ENCODE data around the gene POLR1D.
A peak's percentile ranks its signal among the peaks of the same experiment; 100 is the strongest.

Gene POLR1D, protein sequence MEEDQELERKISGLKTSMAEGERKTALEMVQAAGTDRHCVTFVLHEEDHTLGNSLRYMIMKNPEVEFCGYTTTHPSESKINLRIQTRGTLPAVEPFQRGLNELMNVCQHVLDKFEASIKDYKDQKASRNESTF

DNA sequence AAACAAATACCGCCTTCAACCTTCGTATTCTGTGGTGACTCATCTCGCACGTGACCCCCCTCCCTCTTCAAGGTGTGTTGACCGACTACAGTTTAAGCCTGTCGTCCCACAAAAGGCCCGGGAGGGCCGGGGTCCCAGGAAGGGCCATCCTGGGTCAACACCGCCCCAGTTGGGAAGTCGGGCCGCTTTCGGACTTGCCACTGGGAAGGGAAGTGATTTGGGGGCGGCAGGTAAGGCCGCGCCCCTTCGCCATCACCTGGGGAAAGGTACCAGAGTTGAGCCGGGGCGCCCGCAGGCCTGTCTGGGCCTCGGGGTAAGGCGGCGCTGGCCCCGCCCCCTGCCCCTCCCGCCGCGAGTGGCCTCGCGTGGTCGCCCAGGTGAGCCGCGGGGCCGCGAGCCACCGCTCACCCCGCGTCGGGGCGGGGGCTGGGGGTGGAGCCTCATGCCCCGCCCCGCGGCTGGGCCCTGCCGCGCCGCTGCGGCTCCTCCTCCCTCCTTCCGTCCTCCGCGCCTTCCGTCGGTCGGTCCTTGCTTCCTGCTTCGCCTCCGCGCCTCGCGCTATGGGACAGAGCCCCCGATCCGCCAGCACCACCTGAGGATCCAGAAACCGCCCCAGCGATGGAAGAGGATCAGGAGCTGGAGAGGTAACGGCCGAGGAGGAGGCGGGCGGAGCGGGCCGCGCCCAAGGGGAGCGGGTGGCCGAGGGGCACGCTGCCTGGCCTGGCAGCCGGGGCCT, at the start of gene POLR1D:
Gene POLR1D, plus strand, starts transcription at position 527 of the 736 bp plus-strand sequence. Its CDS starts 92 bp downstream, at position 619.
- peak; percentile 31 for DNase-seq

DNA sequence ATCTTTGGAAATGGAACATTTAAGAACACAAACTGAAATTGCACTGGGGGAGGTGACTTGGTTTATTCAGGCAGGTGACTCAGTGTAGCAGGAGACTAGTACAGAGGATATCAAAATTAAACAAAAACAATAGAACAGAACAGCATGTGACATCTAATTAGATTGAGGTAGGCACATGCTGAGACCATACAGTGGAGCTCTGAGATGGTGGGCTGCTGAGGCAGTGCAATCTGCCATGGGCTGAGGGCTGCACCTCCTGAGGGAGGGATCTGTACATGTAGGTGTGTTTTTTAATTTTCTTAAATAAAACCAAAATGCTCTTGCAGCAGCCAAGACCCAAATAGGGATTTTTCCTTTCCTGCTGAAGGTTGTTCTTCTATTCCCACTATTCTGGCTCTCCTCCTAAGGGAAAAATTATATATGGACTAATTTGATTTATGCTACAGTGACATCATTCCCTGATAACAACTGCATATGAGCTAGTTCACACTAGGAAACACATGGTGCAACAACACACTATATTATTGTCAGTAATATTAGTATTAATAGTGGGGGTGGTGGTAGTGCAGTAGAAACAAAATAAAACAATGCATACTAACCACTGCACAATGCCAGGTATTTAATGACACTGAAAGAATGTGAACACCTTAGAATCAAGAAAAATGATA, 49.3 kb upstream of the POLR1D start:
- DNase-seq, result no peak

DNA sequence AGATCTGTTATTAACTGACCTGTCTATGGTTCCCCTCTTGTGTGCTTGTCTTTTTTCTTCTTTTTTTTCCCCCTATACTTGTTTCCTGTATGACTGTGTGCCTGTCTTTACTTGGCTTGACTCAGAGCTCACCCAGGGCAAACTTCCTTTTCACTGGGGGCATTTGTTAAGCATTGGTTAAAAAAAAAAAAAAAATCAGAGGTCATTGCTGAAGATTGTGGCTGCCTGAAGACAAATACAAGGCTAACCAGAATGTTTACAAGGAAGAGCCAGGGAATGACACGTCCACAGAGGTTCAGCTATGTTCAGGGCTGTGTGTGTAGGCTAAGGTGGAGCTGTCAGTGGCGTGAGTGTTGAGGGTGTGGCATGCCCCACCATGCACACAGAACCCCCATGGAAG, 48.4 kb upstream of the POLR1D start:
- DNase-seq, result no peak

DNA sequence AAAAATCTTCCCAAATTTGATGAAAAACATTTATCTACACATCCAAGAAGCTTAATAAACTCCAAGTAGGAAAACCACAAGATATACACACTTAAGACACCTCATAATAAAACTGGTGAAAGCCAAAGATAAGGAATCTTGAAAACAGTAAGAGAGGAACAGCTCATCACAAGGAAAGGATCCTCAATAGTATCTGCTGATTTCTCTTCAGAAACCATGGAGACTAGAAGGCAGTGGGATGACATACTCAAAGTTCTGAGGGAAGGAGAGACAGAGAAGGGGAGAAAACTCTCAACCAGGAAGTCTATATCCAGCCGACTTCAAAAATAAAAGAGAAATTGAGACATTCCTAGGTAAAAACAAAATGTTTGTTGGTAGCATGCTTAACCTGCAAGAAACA, 47.0 kb upstream of the POLR1D start:
- DNase-seq, result no peak

DNA sequence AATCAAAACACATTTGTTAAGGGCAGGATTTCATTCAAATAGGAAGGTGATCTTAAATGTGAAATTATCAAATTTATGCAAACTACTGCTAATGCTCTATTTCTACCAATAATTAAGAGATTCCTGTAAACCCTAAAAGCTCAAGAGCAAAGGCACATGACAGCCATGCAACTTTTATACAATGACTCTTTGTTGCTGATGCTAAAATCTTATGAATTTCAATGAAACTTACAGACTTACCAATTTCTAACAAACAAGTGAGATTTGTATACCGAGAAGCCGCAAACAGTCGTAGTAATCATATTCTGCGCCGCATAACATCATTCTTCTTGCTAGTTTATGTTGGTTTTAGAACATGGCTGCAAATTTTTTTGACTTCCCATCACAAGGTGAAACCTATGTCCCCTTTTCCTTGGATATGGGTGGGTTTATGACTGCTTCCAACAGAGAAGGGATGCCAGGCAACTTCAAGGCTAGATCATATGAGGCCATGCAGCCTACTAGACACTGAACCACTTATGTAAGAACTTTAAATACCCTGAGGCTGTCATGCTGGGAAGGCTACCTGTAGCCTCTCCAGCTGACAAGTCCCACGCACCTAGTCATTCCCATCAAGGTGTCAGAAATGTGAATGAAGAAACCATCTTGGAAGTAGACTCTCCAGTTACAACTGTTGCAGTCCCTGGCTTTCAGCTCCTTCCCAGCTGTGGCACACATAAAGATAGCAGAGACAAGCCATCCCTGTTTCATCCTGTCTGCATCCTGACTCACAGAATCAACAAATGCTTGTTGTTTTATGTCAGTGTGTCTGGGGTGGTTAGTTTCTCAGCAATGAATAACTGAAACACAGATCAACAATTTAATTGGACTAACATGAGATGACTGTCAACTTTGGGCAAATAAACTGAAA, 43.3 kb upstream of the POLR1D start:
- DNase-seq, result no peak

DNA sequence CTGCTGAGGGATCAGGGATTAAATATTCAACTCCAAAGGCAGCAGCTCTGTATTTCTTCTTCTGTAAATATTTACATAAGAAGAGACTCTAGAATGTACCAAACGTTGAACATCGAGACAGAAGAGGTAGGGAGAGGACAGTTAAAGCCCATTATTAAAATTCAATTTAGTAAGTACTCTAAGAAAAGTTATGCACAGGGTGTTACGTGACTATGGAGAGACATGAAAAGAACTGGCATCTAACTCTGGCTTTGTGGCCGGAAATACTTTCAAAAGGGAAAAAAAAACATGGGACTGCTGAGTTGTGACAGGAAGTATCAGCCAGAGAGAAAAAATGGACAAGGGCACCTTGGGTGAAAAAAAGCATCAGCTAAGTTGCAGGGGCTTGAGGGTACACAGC, 38.0 kb upstream of the POLR1D start:
- DNase-seq, result no peak

DNA sequence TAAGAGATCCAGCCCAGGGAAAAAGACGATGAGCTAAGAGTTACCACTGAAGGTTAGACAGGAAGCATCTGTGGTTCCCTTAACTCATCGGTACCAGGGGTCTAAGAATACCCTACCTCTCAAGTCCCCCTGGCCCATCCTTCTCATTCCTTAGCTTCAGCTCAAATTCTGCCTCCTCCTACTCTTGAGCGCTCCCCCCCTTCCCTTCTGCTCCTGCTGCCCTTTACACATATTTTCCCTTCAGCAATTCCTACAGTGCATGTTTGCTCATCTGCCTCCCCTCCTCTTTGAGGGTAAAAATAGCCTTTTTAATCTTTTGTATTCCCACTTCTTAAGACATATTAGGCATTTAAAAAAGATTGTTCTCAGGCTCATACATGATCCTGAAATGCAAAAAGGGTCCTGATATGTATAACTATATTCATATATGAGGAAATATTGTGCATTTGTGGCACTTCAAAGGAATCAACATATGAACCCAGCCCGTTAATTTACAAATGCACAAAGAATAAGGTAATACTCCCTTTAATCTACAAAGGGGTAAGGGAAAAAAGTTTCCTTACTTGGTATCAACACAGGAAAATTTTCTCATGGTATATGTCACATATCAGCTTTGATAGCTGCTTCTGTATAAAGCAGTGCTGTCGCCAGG, 34.5 kb upstream of the POLR1D start:
- DNase-seq, result no peak

DNA sequence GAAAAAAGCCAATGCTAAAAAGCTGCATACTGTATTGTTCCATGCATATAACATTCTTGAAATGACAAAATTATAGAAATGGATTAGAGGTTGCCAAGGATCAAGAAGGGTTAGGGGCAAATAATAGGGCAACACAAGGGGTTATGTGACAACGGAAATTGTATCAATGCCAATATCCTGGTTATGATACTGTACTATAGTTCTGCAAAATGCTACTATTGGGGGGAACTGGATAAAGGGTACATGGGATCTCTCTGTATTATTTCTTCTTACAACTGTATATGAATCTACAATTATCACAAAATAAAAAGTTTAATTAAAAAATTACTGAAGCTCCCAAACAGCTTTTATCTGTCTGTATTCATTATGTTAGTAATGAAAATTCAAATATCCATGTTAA, 33.3 kb upstream of the POLR1D start:
- no peak for DNase-seq

DNA sequence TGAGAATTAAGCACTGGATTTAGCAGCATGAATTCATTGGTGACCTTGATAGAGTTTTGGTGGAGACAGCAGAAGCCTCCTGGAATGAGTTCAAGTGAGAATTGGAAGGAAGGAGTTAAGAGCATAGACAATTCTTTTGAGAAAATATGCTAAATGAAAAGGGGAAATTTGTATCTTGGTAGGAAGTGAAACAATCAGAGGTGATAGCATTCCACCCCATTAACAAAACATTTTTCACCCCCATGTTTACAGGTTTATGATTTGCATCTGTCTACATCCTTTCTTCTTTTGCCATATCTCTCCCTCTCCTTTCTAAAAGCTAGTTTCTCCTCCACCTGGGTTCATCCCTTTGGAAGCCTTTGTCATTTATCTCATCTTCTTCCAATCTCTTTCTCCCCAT, 28.8 kb upstream of the POLR1D start:
- DNase-seq, result no peak

DNA sequence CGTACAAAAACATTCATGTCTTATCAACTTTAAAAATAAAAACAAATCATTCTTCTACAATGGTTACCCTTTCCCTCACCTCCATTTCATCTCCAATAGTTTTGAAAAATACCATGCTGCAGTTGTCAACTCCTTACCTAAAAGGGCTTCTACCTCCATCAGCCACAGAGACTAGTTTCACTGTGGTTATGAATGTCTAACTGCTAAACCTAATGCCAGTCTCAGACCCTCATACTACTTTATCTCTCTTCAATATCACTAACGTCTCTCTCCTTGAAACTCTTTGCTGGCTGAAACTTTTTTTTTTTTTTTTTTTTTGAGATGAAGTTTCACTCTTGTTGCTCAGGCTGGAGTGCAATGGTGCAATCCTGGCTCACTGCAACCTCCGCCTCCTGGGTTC, 28.4 kb upstream of the POLR1D start:
- DNase-seq, result no peak

DNA sequence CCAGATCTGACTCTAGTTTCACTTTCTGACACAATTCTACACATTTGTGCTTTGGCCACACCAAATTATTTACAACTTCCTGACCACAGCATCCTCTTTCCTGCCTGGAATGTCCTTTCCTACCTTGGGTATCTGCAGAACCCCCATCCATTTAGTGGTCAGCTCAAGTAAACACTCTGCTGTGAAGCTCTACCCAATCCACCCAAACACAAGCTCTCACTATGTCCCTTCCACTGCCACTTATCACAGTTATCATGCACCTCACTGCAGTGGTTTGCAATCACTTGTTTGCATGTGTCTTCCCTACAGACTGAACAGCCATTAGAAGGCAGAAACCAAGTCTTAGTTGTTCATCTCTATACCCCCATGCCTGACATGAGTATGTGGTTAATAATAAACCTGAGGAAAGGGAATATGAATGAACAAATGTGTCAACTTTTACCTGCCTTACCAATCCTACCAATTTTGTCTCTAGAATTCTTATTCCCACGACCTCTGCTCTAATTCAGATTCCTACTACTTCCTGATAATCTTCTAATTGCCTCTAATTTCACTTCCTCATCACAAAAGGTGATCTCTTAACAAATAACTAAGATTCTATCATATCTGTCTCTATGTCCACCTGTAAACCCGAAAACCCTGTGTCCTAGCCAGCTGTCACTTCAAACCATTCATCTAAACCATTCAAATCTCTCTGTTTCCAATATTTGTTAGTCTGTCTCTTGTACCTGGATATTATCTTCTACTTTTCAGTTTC, 26.5 kb upstream of the POLR1D start:
- no peak for DNase-seq

DNA sequence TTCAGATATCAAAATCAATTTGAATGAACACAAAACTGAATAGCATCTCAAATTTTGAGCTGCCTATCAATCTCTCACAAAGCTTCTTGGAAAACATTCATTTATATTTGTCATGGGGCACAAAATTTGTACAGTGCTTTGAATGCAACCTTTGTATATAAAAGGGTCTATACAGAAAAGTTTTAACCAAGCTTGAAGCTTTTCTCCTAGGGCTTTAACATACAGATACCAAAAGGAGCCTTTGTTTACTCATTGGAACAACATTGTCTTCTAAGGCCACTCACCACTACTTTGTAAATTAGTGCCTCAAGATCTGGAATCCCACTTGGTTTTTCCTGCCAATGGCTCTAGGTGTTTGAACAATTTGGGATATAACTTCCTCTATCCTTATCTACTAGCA, 22.6 kb upstream of the POLR1D start:
- no peak for DNase-seq

DNA sequence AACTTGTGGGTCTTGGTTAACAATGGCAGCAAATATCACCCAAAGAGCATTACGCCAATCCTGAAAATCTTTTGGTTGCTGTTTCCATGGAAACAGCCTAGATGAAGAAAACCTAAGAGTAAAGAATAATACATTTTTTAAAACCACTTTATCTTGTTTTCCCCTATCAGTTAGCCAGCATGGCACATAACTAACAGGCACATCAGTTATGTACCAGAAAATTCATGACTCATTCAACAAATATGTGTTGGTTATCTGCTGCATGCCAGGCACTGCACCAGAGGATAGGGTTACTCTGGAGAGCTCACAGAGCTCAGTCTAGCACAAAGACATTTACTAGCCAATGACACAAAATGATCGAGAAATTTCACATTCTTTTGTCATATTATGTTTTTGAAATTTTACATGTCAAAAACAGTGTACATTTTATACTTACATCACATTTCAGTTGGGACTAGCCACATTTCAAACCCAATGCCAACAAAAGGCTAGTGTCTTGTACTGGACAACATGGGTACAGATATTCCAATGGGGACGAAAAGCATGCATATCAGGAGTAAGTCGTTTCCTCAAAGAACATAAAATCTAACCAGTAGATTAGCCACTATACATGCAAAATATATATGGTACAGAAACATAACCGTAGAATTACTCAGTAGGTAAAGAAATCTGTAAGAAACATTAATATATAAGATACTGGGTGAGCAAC, 21.7 kb upstream of the POLR1D start:
- DNase-seq, result no peak

DNA sequence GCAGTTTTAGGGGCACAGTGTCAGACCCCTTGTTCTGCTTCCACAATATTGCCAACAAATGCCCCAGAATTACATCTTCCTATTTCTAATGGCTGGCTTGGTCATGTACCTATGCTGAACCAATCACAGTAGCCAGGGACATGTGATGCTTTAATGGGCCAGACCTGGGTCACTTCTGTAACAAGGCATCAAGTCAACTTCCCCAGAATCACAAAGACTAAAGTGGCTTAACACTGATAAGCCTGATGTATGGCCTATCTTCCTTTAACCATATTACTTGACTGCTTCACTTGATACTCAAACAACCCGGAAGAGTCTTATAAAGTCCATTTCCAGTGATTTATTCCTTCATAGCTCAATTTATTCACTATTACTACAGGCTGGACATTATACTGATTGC, 21.0 kb upstream of the POLR1D start:
- DNase-seq, result no peak

DNA sequence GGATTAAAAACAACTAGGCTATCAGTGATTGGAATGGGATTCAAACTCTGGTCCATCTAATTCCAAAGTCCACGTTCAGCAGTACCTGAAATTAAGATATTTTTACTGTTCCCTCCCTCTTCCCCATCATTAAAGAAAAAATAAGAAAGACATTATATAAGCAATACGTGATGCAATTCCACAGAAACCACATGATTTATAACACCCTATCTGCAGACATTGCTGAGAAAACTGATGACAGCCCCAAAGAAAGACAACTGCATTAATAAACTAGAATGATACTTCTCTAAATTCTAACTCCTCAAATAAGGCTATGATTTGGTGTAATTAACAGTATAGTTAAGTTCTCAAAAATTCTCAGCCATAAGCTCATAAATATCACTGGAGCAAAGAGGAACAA, 20.5 kb upstream of the POLR1D start:
- no peak for DNase-seq

DNA sequence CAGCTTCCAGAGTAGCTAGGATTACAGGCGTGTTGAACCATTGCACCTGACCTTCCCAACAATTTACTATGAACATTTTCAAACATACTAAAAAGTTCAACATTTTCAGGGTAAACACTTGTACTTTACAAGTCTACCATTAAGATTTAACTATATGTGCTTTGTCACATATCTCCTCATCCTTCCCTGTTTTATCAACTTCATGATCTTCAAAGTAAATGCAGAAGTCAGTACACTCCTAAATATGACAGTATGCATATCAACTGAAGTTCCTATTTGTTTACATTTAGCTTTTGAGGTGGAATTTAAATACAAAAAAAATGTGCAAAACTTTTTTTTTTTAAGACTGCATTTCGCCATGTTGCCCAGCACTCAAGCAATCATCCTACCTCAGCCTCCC, 19.9 kb upstream of the POLR1D start:
- DNase-seq, result no peak

DNA sequence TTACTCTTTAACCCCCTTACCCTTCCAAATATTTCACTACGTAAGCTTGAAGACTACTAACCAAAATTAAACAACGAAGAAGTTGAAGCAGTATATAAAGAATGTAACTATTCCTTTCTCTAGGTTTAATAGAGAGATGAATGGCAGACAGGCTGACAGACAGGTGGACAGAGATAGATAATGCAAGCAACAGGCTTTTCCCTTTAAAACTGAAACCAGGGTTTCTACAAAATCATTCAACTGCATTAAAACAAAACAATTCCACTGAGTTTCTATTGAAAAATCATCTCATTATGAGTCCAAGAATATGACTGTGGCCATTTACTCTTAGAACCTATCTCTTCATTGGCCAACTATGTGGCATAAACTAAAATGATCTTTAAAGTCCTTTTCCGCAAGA, 16.6 kb upstream of the POLR1D start:
- no peak for DNase-seq

DNA sequence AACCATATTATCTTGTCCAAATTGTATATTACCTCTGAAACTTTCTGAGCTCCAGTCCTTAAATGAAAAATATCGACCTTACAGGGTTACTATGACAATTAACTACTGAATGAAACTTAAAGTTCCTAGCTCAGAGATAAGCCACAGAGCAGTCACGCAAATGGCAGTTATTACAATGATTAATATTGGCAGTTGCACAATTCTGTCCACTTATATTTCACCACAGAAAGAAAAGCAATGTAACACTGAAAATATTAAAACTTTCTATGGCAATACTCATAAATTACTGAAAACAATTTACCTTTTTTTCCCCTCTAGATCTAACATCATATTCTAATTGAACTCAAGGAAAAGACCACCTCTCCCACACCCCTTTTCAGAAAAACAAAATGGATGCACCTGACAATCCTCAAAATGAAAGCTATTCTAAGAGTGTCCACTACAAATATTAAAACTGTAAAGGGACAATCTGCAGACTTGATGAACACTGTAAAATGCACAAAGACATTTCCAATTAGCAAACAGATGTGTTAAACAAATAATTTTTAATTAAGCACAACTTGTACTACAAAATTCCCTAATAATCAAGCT, 16.0 kb upstream of the POLR1D start:
- no peak for DNase-seq

DNA sequence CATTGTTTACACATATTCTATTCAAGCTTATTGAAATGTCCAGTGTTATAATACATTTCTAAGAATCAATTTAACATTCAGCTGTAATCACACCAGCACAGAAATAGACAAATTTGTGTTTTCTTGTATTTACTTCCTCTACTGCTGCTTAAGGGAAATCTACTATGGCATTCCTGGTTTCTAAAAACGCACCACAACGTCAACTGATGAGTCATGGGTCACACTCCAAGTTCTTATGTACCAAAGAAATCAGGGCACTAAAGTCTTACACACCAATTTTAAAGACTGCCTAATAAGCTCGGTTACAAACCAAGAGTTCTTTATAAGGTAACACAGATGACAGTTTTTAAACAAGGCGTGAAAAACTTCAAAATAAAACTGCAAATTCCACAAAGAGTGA, 14.6 kb upstream of the POLR1D start:
- DNase-seq, result no peak

DNA sequence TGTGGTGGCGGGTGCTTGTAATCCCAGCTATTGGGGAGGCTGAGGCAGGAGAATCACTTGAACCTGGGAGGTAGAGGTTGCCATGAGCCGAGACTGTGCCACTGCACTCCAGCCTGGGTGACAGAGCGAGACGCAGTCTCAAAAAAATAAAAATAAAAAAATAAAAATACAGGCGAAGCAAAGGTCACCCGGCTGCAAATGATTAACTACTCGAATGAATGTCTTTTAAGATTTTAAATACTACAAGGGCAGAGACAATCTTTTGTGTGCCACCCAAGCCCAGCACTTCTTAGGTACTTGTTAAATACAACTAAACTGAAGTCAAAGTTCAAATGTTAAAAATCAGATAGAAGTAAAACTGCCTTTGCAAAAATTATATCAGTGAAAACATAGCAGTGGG, 8.1 kb upstream of the POLR1D start:
- no peak for DNase-seq

DNA sequence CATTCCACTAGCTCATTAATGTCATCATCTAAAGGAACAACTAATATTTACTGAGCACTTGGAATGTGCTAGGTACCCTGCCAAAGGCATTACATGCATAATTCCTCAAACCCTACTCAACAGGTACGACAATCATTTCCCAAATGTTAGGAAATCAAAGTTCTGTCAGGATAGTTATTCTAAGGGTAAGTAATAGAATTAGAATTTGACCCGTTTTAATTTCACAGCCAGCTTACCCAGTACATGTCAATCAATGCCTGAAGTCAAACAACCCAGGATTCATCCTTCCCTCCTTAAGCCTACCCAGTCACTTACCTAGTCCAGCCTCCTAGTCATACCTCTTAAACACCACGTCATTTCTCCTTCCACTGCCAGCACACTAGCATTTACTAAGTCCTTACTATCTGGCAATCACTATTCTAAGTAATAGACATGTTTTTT, 3.8 kb upstream of the POLR1D start:
- no peak for DNase-seq

Measured in NCI-H2029 treated with DMSO at 0.1 percent for 48 hours (cell line).